NCI-H510A (cell line): ENCODE data around the gene GRAP2.

Experiments
- DNase-seq: peaks from one replicate; lab custom pipeline; 2025; lab: John Stamatoyannopoulos, UW

Gene GRAP2

GRCh38 chr22:40014667-40015248 is 113.9 kb downstream of the GRAP2 start:
- no peak for DNase-seq

- DNase-seq: no peak
Observed at GRCh38 chr22:40015358-40015976, 114.6 kb downstream of the GRAP2 start.

DNA sequence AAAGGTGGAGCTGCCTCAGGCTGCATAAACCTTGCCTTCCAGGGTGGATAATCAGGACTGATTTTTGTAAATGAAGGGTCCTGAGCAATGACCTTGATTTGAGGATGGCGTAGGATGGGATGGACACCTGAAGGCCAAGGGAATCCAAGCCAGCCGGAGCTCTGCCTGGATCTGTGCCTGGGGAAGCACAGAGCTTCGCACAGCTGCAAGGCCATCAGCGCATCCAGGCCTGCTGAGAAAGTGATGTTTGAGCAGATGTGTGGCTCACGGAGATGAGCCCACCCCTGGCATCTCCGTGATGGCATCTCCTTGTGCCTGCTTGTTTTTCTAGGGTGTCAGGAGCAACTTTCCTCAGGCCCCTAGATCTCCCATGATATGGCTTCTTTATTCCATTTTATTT is 117.2 kb downstream of the GRAP2 start:
- no peak for DNase-seq

GRCh38 chr22:40019100-40019499 is 118.2 kb downstream of the GRAP2 start:
- DNase-seq: no peak

GRCh38 chr22:40020956-40021355 is 120.1 kb downstream of the GRAP2 start:
- peak; percentile 68 for DNase-seq

DNA sequence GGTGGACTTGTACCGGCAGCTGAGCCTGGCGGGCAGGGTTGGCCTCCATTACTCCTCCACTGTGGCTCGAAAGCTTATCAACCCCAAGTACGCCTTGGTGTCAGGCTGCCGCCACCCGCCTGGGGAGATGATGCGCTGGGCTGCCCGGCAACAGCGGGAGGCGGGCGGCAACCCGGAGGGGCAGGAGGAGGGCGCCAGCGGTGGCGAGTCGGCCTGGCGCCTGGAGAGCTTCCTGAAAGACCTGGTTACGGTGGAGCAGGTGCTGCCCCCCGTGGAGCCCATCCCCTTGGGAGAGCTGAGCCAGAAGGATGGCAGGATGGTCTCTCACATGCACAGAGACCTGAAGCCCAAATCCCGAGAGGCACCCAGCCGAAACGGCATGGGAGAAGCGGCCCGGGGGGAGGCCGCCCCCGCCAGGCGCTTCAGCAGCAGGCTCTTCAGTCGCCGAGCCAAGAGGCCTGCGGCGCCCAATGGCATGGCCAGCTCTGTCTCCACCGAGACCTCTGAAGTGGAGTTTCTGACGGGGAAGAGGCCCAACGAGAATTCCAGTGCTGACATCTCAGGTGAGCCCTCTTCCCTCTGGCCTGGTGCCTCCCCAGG is 120.6 kb downstream of the GRAP2 start:
- peak; percentile 79 for DNase-seq

DNA sequence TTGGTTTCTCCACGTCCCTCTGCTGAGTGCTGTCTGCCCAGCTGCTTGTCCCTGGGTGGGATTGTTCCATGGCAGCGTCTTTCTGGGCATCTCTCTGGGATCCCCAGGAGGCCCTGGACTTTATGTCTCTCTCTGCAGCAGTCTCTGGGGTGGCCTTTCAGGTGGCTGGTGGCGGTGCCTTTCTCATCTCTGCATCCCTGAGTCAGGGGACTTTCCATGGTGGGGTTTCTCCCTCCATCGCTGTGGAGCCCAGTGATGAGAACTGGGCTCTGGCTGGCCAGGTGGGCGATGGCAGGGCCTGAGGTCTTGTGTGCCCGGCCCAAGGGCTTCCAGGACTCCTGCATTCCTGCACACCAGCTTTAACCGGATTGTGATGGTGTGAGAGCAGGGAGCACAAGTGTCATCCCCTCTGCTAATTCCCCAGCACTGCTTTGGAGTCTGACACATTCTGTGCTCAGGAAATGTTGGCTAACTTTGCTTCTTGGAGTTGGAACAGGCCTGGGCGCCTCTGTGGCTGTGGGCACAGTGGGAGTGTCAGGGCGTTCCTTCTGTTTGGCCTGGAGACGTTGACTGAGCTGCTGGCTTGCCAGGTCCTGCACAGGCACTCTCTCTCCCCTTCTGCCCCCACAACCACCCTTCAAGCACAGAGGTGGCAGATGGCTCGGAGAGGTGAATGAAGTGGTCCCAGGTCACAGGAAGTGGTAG is 121.8 kb downstream of the GRAP2 start:
- DNase-seq: no peak
